Measurements from ENCODE around the gene CDH18. TPM values are rescaled to one million over a fixed set of nuclear protein-coding genes. Genes with fewer than 3 reads are reported as not detected.

Gene CDH18
- total RNA-seq, 1 experiment from 2014 or later = not detected

DNA sequence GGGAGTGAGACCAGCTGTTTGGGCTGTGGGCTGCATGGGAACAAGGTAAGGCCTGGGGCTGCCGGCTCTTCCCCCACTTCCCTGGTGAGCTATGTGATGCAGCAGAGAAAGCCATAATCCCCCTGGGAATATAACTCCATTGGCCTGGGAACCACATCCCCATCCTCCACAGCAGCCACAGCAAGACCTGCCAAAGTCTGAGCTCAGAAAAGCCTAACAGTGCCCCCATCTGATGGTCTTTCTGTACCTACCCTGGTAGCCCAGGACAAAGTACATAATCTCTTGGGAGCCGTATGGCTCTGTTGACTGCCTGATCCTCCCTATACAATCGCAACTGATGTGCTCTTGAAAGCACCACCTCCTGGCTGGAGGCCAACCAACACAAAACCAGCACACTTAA is 432.6 kb downstream of the CDH18 start:
- Histone ChIP-seq H3K36me3 (ENCODE audit: control insufficient read depth in 1 of 2, insufficient read depth in 2 of 2, low read length in 2 of 2) (no peaks in the 10 kb centered on the region), H4K20me1 (ENCODE audit: insufficient read depth) (no peaks in the 10 kb centered on the region), H3K4me3 (replicated peaks in 1 of 2; ENCODE audit: low read depth in 1 of 2, low read length in 2 of 2) (no peak overlapping the region), H3K9ac (ENCODE audit: low read length) (no peak overlapping the region), H3K4me2 (ENCODE audit: low read length) (no peak overlapping the region), H3K79me2 (ENCODE audit: insufficient read depth, low read length) (no peaks in the 10 kb centered on the region), H3K27ac (ENCODE audit: low read depth, low read length) (no peak overlapping the region), H3K27me3 (ENCODE audit: insufficient read depth, low read length) (no peaks in the 10 kb centered on the region), H3K4me1 (ENCODE audit: control insufficient read depth in 1 of 2, insufficient read depth in 2 of 2, low read length in 2 of 2) (no peaks in the 10 kb centered on the region), H3K9me3 (ENCODE audit: control insufficient read depth in 1 of 2, insufficient read depth in 1 of 2, low read depth in 1 of 2, low read length in 2 of 2) (peaks cover 0 to 10% of the 10 kb centered on the region in 2 experiments; a peak in 3 of 4 replicates), H2AFZ (ENCODE audit: low read depth, low read length, poor library complexity, severe bottlenecking) (no peak overlapping the region), H3K9me2 (ENCODE audit: insufficient read depth) (no peaks in the 10 kb centered on the region)
- ATAC-seq (no peak), DNase-seq (ENCODE audit: low read depth, low spot score) (no peak)
- POLR2A ChIA-PET = no interaction called here
- TF ChIP-seq ELF1 (IDR thresholded peaks at IDR 0.05; ENCODE audit: borderline replicate concordance, low read depth) = no peak
- TF ChIP-seq, protein P1, sequence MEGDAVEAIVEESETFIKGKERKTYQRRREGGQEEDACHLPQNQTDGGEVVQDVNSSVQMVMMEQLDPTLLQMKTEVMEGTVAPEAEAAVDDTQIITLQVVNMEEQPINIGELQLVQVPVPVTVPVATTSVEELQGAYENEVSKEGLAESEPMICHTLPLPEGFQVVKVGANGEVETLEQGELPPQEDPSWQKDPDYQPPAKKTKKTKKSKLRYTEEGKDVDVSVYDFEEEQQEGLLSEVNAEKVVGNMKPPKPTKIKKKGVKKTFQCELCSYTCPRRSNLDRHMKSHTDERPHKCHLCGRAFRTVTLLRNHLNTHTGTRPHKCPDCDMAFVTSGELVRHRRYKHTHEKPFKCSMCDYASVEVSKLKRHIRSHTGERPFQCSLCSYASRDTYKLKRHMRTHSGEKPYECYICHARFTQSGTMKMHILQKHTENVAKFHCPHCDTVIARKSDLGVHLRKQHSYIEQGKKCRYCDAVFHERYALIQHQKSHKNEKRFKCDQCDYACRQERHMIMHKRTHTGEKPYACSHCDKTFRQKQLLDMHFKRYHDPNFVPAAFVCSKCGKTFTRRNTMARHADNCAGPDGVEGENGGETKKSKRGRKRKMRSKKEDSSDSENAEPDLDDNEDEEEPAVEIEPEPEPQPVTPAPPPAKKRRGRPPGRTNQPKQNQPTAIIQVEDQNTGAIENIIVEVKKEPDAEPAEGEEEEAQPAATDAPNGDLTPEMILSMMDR (IDR thresholded peaks at IDR 0.05 in 2 of 3, conservative IDR thresholded peaks at IDR 0.05 in 1 of 3; ENCODE audit: borderline replicate concordance in 1 of 3, insufficient read depth in 1 of 3, low read depth in 2 of 3, low read length in 2 of 3) = no peak
- no peak for TF ChIP-seq JUND (IDR thresholded peaks at IDR 0.05)
- no peak for TF ChIP-seq ZNF274 (IDR thresholded peaks at IDR 0.05; ENCODE audit: low read depth, low read length)
- no peak for TF ChIP-seq EZH2phosphoT487 (IDR thresholded peaks at IDR 0.05; ENCODE audit: borderline replicate concordance)
- TF ChIP-seq POLR2A (IDR thresholded peaks at IDR 0.05; ENCODE audit: borderline replicate concordance, extremely low read depth, insufficient read depth, insufficient read length) = no peak
- TF ChIP-seq CBX3 (IDR thresholded peaks at IDR 0.05; ENCODE audit: low read depth) = no peak
- TF ChIP-seq, protein P2, sequence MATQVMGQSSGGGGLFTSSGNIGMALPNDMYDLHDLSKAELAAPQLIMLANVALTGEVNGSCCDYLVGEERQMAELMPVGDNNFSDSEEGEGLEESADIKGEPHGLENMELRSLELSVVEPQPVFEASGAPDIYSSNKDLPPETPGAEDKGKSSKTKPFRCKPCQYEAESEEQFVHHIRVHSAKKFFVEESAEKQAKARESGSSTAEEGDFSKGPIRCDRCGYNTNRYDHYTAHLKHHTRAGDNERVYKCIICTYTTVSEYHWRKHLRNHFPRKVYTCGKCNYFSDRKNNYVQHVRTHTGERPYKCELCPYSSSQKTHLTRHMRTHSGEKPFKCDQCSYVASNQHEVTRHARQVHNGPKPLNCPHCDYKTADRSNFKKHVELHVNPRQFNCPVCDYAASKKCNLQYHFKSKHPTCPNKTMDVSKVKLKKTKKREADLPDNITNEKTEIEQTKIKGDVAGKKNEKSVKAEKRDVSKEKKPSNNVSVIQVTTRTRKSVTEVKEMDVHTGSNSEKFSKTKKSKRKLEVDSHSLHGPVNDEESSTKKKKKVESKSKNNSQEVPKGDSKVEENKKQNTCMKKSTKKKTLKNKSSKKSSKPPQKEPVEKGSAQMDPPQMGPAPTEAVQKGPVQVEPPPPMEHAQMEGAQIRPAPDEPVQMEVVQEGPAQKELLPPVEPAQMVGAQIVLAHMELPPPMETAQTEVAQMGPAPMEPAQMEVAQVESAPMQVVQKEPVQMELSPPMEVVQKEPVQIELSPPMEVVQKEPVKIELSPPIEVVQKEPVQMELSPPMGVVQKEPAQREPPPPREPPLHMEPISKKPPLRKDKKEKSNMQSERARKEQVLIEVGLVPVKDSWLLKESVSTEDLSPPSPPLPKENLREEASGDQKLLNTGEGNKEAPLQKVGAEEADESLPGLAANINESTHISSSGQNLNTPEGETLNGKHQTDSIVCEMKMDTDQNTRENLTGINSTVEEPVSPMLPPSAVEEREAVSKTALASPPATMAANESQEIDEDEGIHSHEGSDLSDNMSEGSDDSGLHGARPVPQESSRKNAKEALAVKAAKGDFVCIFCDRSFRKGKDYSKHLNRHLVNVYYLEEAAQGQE (IDR thresholded peaks at IDR 0.05; ENCODE audit: low read depth) = no peak
- TF ChIP-seq SP1 (IDR thresholded peaks at IDR 0.05; ENCODE audit: low read depth) = no peak
- TF ChIP-seq, protein P3, sequence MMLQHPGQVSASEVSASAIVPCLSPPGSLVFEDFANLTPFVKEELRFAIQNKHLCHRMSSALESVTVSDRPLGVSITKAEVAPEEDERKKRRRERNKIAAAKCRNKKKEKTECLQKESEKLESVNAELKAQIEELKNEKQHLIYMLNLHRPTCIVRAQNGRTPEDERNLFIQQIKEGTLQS (IDR thresholded peaks at IDR 0.05) = no peak
- TF ChIP-seq EZH2 (IDR thresholded peaks at IDR 0.05) = no peak
- no peak for TF ChIP-seq YY1 (IDR thresholded peaks at IDR 0.05; ENCODE audit: extremely low read depth, insufficient replicate concordance, low read depth, low read length)
- no peak for TF ChIP-seq SIN3A (IDR thresholded peaks at IDR 0.05; ENCODE audit: low read depth)
- no peak for TF ChIP-seq POLR2AphosphoS5 (IDR thresholded peaks at IDR 0.05; ENCODE audit: low read depth, low read length)
- TF ChIP-seq, protein P4, sequence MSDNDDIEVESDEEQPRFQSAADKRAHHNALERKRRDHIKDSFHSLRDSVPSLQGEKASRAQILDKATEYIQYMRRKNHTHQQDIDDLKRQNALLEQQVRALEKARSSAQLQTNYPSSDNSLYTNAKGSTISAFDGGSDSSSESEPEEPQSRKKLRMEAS (IDR thresholded peaks at IDR 0.05) = no peak
- no peak for TF ChIP-seq FOSL1 (IDR thresholded peaks at IDR 0.05; ENCODE audit: low read depth)
- TF ChIP-seq EGR1 (IDR thresholded peaks at IDR 0.05; ENCODE audit: low read depth) = no peak
- TF ChIP-seq ZFX (IDR thresholded peaks at IDR 0.05) = no peak
- no TSS peak for BruUV-seq (replicated peaks)
- intact Hi-C loops (cut with micrococcal nuclease) = no loop called here
- CTCF ChIA-PET = no interaction called here
- RAD21 ChIA-PET (ENCODE audit: low non-redundant PET in 1 of 2, low total read pairs in 2 of 2, uncharacterized antibody in 2 of 2, unreplicated experiment in 2 of 2) = no interaction called here
